Testis (tissue), 2 donors: ENCODE measurements around the gene RAD52.

ENCODE experiments used
- POLR2A ChIP-seq: fragments of 450-650 bp; IDR thresholded peaks from one replicate; pipeline ENCODE4 v1.6.1; 2017; ENCODE audit warnings: antibody characterized with exemption, mild to moderate bottlenecking, moderate library complexity
- TF ChIP-seq, protein P1 (sequence below), 3 experiments: fragments of 450-650 bp in 2 of 3; fragments of 200-600 bp in 1 of 3; sonication (generic) in 1 of 3; IDR thresholded peaks; one replicate each; pipeline ENCODE4 v1.5.1; 2016 to 2019; ENCODE audit warnings: antibody characterized with exemption in 3 of 3, mild to moderate bottlenecking in 2 of 3, moderate library complexity in 1 of 3

DNA sequence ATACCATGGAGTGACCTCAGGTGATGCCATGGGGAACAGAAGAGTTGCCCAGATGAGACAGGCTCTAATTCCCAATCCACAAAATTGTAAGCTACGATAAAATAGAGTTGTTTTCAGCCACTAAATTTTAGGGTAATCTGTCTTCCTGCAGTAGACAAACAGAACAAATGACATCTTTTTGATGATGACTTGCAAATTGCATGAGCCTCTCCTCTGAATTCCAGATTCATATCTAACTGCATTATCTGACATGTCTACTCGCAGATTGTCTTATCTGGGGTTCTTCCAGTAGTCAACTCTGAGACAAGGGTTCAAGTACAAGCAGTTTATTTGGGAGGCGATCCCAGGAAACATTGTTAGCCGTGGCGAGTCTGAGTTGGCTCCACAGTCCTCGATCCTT is 27.1 kb upstream of the RAD52 start:
- TF ChIP-seq, protein P1, sequence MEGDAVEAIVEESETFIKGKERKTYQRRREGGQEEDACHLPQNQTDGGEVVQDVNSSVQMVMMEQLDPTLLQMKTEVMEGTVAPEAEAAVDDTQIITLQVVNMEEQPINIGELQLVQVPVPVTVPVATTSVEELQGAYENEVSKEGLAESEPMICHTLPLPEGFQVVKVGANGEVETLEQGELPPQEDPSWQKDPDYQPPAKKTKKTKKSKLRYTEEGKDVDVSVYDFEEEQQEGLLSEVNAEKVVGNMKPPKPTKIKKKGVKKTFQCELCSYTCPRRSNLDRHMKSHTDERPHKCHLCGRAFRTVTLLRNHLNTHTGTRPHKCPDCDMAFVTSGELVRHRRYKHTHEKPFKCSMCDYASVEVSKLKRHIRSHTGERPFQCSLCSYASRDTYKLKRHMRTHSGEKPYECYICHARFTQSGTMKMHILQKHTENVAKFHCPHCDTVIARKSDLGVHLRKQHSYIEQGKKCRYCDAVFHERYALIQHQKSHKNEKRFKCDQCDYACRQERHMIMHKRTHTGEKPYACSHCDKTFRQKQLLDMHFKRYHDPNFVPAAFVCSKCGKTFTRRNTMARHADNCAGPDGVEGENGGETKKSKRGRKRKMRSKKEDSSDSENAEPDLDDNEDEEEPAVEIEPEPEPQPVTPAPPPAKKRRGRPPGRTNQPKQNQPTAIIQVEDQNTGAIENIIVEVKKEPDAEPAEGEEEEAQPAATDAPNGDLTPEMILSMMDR (IDR thresholded peaks at IDR 0.05), result no peak
- no peak for TF ChIP-seq POLR2A
